KMS-11 (cell line): ENCODE data around the gene PSTK.

ENCODE experiments used
- H2AFZ ChIP-seq: fragments of 200-600 bp; sonication (generic); 2 replicates; pipeline ENCODE4 v1.6.1; 2016; ENCODE audit warnings: antibody characterized with exemption, mixed run types, low read depth
- H3K27ac ChIP-seq: fragments of 200-600 bp; sonication (generic); 2 replicates; pipeline ENCODE4 v1.6.1; 2016; ENCODE audit warnings: mild to moderate bottlenecking, mixed run types
- H3K27me3 ChIP-seq: fragments of 200-600 bp; sonication (generic); 2 replicates; pipeline ENCODE4 v1.6.1; 2017; ENCODE audit warnings: mild to moderate bottlenecking, low read depth, mixed run types, moderate library complexity; ENCODE audit not compliant: insufficient read depth
- H3K36me3 ChIP-seq: fragments of 200-600 bp; sonication (generic); 2 replicates; pipeline ENCODE4 v1.6.1; 2017; ENCODE audit warnings: mild to moderate bottlenecking, mixed run types; ENCODE audit not compliant: insufficient read depth
- H3K4me1 ChIP-seq: fragments of 200-600 bp; sonication (generic); 2 replicates; pipeline ENCODE4 v1.6.1; 2016; ENCODE audit warnings: mild to moderate bottlenecking, low read depth, mixed run types; ENCODE audit not compliant: poor library complexity, severe bottlenecking
- H3K4me2 ChIP-seq: fragments of 200-600 bp; sonication (generic); 2 replicates; pipeline ENCODE4 v1.7.0; 2016; ENCODE audit warnings: mild to moderate bottlenecking, mixed run types
- H3K4me3 ChIP-seq: fragments of 200-600 bp; sonication (generic); IDR thresholded peaks from 2 replicates; pipeline ENCODE4 v1.6.1; 2017; ENCODE audit warnings: low read depth, low read length, mixed read lengths; ENCODE audit not compliant: insufficient read depth
- H3K79me2 ChIP-seq: fragments of 200-600 bp; sonication (generic); 2 replicates; pipeline ENCODE4 v1.6.1; 2016; ENCODE audit warnings: low read depth, mixed run types; ENCODE audit not compliant: insufficient read depth
- H3K9ac ChIP-seq: fragments of 200-600 bp; sonication (generic); 2 replicates; pipeline ENCODE4 v1.6.1; 2016; ENCODE audit warnings: mild to moderate bottlenecking, mixed run types
- H4K20me1 ChIP-seq: fragments of 200-600 bp; sonication (generic); 2 replicates; pipeline ENCODE4 v1.6.1; 2016; ENCODE audit warnings: mild to moderate bottlenecking, mixed run types; ENCODE audit not compliant: insufficient read depth
- CTCF ChIP-seq: fragments of 200-600 bp; sonication (generic); conservative IDR thresholded peaks from 2 replicates; pipeline ENCODE4 v1.6.1; 2017; ENCODE audit warnings: low read depth, mild to moderate bottlenecking, antibody characterized with exemption, low read length, moderate library complexity, mixed read lengths

Gene PSTK

DNA sequence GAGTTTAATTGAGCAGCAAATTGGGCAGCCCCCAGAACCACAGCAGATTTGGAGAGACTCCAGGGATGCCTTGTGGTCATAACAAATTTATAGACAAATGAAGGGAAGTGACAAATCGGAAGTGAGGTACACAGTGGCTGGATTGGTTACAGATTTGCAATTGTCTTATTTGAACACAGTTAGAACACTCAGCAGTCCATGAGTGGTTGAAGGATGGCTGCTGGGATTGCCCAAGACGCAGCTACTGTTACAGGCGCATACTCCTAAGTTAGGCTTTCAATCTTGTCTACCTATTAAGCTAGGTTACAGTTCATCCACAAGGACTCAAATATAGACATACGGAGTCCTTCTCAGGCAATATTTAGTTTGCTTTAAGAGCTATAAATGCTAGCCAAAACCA is 36.0 kb downstream of the PSTK start:
- H3K27ac ChIP-seq, result no peak overlapping the region
- no peaks in the 10 kb centered on the region for H3K36me3 ChIP-seq
- H3K27me3 ChIP-seq, result no peaks in the 10 kb centered on the region
- H2AFZ ChIP-seq, result no peak overlapping the region
- no peaks in the 10 kb centered on the region for H4K20me1 ChIP-seq
- no peaks in the 10 kb centered on the region for H3K4me1 ChIP-seq
- no peak for TF ChIP-seq CTCF
- H3K79me2 ChIP-seq, result no peaks in the 10 kb centered on the region
- H3K4me3 ChIP-seq, result no peak overlapping the region
- H3K9ac ChIP-seq, result no peak overlapping the region
- no peak overlapping the region for H3K4me2 ChIP-seq

GRCh38 chr10:123017421-123018165 is 37.4 kb downstream of the PSTK start:
- TF ChIP-seq CTCF, result no peak
- H3K79me2 ChIP-seq, result no peaks in the 10 kb centered on the region
- no peak overlapping the region for H3K4me3 ChIP-seq
- H3K27me3 ChIP-seq, result no peaks in the 10 kb centered on the region
- H4K20me1 ChIP-seq, result no peaks in the 10 kb centered on the region
- H2AFZ ChIP-seq, result no peak overlapping the region
- no peak overlapping the region for H3K4me2 ChIP-seq
- no peaks in the 10 kb centered on the region for H3K36me3 ChIP-seq
- H3K27ac ChIP-seq, result no peak overlapping the region
- no peaks in the 10 kb centered on the region for H3K4me1 ChIP-seq
- no peak overlapping the region for H3K9ac ChIP-seq

- Histone ChIP-seq H3K36me3 (no peaks in the 10 kb centered on the region), H2AFZ (no peak overlapping the region), H3K9ac (no peak overlapping the region), H4K20me1 (no peaks in the 10 kb centered on the region), H3K79me2 (no peaks in the 10 kb centered on the region), H3K4me1 (no peaks in the 10 kb centered on the region), H3K4me3 (no peak overlapping the region), H3K27ac (no peak overlapping the region), H3K27me3 (no peaks in the 10 kb centered on the region), H3K4me2 (no peak overlapping the region)
- no peak for TF ChIP-seq CTCF
Observed at GRCh38 chr10:123018531-123018930, 38.3 kb downstream of the PSTK start.

- TF ChIP-seq CTCF, result no peak
- Histone ChIP-seq H3K27me3 (no peaks in the 10 kb centered on the region), H3K4me2 (no peak overlapping the region), H3K9ac (no peak overlapping the region), H4K20me1 (no peaks in the 10 kb centered on the region), H3K36me3 (no peaks in the 10 kb centered on the region), H3K79me2 (no peaks in the 10 kb centered on the region), H3K27ac (no peak overlapping the region), H3K4me3 (no peak overlapping the region), H2AFZ (no peak overlapping the region), H3K4me1 (no peaks in the 10 kb centered on the region)
Observed at GRCh38 chr10:123019264-123019663, 39.1 kb downstream of the PSTK start.
